GM19395 (cell line): Measurements from ENCODE around the gene NTHL1.
"Not testable (repeated sequence)": the region's sequence is repeated elsewhere in the genome, so short reads cannot be mapped to it uniquely, and the experiment has no call there.

Experiments used
- ATAC-seq: cut with Tn5 transposase; IDR thresholded peaks from one replicate; pipeline ENCODE4 v1.9.1; 2021; ENCODE audit warnings: mild to moderate bottlenecking, moderate library complexity; ENCODE audit not compliant: unreplicated experiment

The NTHL1 gene

GRCh38 chr16:2011726-2012125, 35.9 kb downstream of the NTHL1 start:
- not testable (repeated sequence) for ATAC-seq

GRCh38 chr16:2009791-2010510, 37.7 kb downstream of the NTHL1 start, which contains the start of gene ZNF598:
Gene ZNF598, minus strand, starts transcription at chr16:2009821.
- ATAC-seq: peak; percentile 67

- peak; percentile 47 for ATAC-seq
Observed at GRCh38 chr16:2009164-2009711, 38.4 kb downstream of the NTHL1 start.

DNA sequence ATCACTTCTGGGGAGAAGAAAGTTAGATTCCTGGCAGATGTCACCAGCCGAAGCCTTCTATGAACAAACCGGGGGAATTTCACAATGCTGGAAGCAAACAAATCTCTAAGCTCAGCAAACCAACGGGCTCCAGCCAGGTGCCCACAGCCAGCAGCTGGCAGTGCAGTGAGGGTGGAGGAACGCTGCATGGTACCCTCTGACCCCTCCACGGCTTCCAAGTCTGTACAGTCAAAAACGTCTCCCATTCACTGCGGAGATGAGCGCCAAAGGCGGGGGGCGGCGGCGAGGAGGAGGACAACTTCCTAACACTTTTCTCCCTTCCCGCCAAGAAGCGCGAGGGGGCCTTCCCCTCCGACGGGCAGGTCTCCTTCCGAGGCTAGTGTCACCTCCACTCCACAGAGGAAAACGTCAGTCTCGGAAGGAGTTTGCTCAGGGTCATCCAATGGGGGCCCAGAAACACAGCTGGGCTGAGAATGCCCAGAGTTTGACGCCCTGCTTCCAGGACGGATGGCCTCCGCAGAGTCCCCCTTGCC, 38.9 kb downstream of the NTHL1 start:
- ATAC-seq: no peak

GRCh38 chr16:2008009-2008526, 39.6 kb downstream of the NTHL1 start:
- ATAC-seq: no peak

DNA sequence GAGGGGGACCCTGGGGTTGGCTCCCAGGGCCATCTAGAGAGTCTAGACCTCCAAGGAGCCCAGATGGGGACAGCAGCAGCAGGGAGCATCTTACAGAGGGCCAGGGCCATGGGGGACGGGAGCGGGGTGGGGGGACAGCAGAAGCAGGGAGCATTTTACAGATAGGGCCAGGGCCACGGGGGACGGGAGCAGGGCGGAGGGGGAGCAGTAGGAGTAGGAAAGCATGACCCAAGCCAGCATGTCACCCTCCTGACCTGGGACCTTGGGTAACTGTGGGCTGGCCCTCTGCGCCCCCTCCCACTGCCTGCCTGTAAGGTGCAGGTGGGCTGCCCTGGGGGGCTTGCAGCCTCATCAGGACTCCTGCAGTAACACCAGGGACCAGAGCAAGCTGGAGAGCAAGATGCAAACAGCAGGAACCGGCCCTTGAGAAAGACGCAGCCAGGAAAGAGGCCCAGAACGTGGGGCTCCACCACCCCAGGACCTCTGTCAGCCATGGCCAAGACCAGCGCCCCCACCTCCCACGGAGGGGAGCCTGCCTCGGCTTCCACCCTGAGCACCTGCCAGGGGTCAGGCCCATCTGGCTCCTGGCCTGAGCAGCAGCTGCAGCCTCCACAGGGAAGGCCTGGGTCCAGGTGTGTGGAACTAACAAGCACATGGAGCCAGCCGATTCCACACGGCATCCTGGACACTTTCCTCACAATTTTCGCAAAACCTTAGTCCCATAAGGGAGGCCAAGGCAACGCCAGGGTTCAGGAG, 40.4 kb downstream of the NTHL1 start:
- no peak for ATAC-seq

GRCh38 chr16:2006317-2006716, 41.3 kb downstream of the NTHL1 start:
- ATAC-seq: no peak

- ATAC-seq: no peak
Observed at GRCh38 chr16:2005646-2006045, 42.0 kb downstream of the NTHL1 start.

- ATAC-seq: no peak
Observed at GRCh38 chr16:2004795-2005517, 42.7 kb downstream of the NTHL1 start.

DNA sequence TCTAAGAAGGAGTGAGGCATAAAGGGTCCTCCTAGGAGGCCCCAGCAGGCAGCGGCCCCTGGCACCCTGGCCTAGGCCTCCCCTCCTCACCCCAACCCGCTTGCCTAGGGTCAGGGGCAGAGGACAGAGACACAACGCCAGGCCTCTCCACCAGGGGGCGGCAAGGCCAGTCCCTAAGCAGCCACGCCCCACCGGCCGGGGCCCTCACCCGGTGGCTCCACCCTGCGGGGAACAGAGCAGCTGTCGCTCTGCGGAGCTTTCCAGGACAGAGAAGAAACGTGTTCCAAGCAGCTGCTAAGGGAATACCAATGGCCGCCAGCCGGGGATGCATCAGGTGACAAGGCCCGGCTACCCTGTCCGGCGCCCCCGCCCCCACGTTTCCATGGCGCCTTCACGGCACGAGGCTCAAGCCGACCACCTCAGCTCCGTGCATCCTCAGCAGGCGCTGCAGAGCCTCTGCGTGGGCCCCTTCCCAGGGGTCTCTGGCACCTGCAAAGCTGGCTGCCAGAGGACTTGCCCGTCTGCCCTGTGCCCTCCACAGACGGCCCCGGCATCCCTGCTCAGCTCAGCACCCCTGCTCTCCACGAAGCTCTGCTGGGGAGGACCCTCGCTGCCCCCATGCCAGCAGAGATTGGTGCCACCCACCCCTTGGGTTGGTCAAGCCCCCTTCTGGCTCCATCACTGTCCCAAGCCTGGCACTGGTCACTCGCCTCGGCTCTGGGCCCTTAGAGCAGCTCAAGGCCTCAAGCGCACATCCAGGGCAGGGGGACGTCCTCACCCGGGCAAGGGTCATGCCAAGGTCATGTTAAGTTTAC, 43.6 kb downstream of the NTHL1 start:
- no peak for ATAC-seq

DNA sequence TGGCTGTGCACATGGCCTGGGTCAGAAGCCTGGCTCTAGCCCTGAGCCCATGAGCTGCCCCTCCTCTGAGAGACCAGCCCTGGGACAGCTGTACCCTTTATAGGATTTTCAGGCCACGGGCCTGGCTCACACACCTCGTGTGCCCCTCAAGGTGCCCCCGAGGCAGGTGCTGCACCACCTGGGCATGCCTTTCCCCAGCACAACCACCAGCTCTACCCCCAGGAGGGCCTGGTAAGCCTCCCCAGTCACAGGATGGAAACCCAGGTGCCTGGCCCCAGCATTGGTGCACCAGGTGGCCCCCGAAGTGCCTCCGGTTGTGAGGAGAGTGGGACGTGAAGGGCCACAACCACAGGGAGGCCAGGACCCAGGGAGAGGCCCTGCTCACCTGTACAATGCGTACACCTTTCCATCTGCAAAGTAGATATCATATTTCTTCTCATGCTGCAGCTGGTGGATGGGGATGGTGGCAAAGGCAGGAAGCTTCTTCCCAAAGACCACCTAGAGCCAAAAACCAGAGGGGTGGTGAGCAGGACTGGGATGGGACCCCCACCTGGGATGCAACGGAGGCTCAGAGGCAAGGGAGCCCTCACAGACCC, 44.3 kb downstream of the NTHL1 start:
- ATAC-seq: no peak

GRCh38 chr16:2002406-2003230, 45.0 kb downstream of the NTHL1 start:
- no peak for ATAC-seq

DNA sequence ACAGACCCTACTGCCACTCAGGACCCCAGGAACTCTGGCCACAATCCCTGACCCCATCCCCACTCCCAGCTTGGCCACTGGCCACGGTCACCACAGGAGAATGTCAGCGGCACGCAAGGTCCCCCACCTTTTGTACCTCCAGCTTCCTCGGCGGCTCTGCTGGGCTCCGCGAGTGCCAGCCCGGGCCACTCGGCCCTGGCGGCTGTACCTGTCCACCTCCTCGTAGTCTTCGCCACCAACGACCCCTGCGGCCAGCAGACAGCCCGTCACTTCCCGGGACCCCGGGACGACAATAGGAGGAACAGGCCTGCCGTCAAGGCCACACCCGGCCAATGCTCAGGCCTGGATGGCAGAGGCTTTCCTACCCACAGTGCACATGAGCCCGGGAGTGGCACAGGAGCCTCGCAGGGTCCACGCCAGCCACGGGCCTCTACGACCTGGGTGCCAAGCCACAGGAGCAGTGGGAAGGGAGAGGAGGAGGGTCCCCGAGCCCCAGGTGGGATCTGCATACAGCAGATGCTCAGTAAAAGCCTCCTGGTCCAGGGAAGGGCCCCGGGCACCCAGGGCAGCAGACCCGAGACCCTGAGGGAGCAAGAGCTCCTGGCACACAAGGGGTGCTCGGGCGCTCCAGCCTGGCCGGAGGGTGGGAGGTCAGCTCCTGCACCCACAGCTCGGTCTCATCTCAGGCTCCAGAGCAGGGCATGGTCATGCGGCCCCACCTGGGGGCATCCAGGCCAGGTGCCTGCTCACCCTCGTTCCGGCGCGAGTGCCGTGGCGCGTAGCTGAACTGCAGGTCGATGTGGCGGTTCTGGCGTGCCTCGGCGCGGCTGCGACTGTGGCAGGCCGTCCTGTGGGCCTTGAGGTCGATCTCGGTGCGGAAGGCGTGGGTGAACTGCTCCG, 45.9 kb downstream of the NTHL1 start:
- ATAC-seq: no peak

DNA sequence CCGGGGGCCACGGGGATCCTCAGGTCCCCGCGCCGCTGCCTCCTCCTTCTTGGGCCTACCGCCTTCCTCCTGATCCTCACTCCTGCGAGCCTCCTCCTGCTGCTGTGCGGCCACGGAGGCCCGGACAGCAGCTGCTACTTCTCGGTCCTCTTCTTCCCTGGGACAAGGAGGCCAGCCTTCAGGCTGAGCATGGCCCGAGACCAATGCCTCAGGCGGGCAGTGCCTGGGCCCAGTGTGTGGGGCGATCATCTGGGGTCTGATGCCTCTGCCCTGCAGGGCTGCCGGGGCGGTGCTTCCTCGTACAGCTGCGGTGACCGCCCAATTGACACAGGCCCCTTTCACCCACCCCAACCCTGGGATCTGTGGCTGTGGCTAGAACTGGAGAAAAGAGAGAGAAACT, 46.6 kb downstream of the NTHL1 start:
- no peak for ATAC-seq

DNA sequence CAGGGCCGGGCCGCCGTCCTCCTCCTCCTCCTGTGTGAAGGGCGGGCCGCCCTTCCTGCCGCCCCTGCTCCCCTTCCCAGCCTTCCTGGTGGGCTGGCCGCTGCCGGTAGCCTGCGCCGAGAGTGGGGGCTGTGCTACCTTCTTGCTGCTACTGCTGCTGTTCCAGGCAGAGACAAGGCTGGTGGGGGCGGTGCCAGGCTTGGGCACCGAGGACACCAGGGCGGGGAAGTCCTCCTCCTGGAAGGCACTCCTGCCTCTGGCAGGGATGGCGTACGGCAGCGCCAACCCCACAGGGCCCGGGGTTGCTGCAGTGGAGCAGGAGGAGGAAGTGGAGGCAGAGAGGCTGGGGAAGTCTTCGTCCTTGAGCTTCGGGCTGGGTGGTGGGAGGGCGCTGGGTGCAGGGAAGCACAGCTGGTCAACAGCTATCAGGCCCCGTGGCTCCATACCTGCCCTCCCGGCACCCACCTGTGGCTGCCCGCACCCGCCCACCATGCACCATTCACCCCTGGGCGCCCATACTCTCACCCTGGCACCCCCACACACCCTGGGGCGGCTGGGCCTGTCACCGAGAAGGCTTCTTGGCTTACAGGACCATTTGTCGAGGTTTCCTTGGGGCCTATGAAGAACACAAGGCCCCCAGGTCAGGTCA, 47.6 kb downstream of the NTHL1 start:
- no peak for ATAC-seq

GRCh38 chr16:1998852-1999801, 48.5 kb downstream of the NTHL1 start:
- no peak for ATAC-seq
